Endodermal cell (in vitro differentiated cells): ENCODE data around the gene DPP6. TPM values are rescaled to one million over a fixed set of nuclear protein-coding genes. Genes with fewer than 3 reads are reported as not detected.
"Not testable (repeated sequence)": the region's sequence is repeated elsewhere in the genome, so short reads cannot be mapped to it uniquely, and the experiment has no call there.

Experiments
- DNase-seq: peaks from one replicate; pipeline ENCODE4 v3.0.0-alpha.2; 2017
- H3K27ac ChIP-seq: 2 replicates; pipeline ENCODE4 v1.5.1; 2013; ENCODE audit warnings: mild to moderate bottlenecking, low read depth, low read length, moderate library complexity
- H3K27me3 ChIP-seq: 2 replicates; pipeline ENCODE4 v1.6.1; 2013; ENCODE audit warnings: mild to moderate bottlenecking, low read length, moderate library complexity; ENCODE audit not compliant: insufficient read depth, control insufficient read depth, poor library complexity, severe bottlenecking
- H3K36me3 ChIP-seq: 2 replicates; pipeline ENCODE4 v1.7.0; 2013; ENCODE audit warnings: mild to moderate bottlenecking, low read length, moderate library complexity; ENCODE audit not compliant: control insufficient read depth, insufficient read depth
- H3K4me1 ChIP-seq: one replicate; pipeline ENCODE4 v1.7.0; 2013; ENCODE audit warnings: low read length; ENCODE audit not compliant: control insufficient read depth, insufficient read depth
- H3K4me3 ChIP-seq: 2 replicates; pipeline ENCODE4 v1.5.1; 2013; ENCODE audit warnings: mild to moderate bottlenecking, low read length, moderate library complexity
- H3K9ac ChIP-seq: 2 replicates; pipeline ENCODE4 v1.6.1; 2013; ENCODE audit warnings: mild to moderate bottlenecking, low read length, moderate library complexity; ENCODE audit not compliant: poor library complexity, severe bottlenecking; ENCODE audit errors: extremely low read depth
- H3K9me3 ChIP-seq: 2 replicates; pipeline ENCODE4 v1.6.1; 2013; ENCODE audit warnings: mild to moderate bottlenecking, low read length, moderate library complexity; ENCODE audit not compliant: control insufficient read depth
- H3K27ac Mint-ChIP-seq: 2 replicates; pipeline ENCODE4 v1.8.0; 2020; ENCODE audit warnings: mixed read lengths
- H3K27me3 Mint-ChIP-seq: 2 replicates; pipeline ENCODE4 v1.8.0; 2021; ENCODE audit warnings: mild to moderate bottlenecking, mixed read lengths; ENCODE audit not compliant: insufficient read depth
- H3K36me3 Mint-ChIP-seq: 2 replicates; pipeline ENCODE4 v1.8.0; 2020; ENCODE audit warnings: low read depth, mixed read lengths
- H3K4me1 Mint-ChIP-seq: 2 replicates; pipeline ENCODE4 v1.8.0; 2020; ENCODE audit warnings: mixed read lengths
- H3K4me3 Mint-ChIP-seq: 2 replicates; pipeline ENCODE4 v1.8.0; 2020; ENCODE audit warnings: mild to moderate bottlenecking, moderate library complexity, mixed read lengths
- H3K9me3 Mint-ChIP-seq: 2 replicates; pipeline ENCODE4 v1.8.0; 2020; ENCODE audit warnings: mild to moderate bottlenecking, mixed read lengths
- CTCF ChIP-seq: fragments of 200-600 bp; sonication (generic); conservative IDR thresholded peaks from 2 replicates; pipeline ENCODE4 v1.5.0; 2021; ENCODE audit warnings: antibody characterized with exemption, mild to moderate bottlenecking
- WGBS, 2 experiments: methylation state at CpG; one replicate each; pipeline versions ENCODE4 v1.1.5 to v1.1.7; 2013; ENCODE audit warnings: missing lambda C conversion rate in 2 of 2, mixed read lengths in 1 of 2; ENCODE audit not compliant: insufficient coverage in 1 of 2, insufficient read length in 1 of 2; 5-methylcytosine and 5-hydroxymethylcytosine counted together
- total RNA-seq, 2 donors: library from RNA; stranded (reverse); fragmentation: NEBNext Ultra II Directional in 1 of 2; extraction: Animal tissue kit (Norgen Biotek cat#: 25700) in 1 of 2; gene quantifications; 2 replicates in 1 of 2; 3 replicates in 1 of 2; pipeline ENCODE4 v1.2.1, GENCODE V29; 2021

The DPP6 gene
- total RNA-seq, 2 donors from 2014 or later, result 1.7 to 3.0 TPM

GRCh38 chr7:154071833-154072232 is 19.6 kb downstream of the DPP6 start:
- not testable (repeated sequence) for H3K4me1 ChIP-seq, H3K9me3 ChIP-seq, H3K27ac ChIP-seq, H3K4me3 Mint-ChIP-seq, H3K4me3 ChIP-seq, H3K27me3 ChIP-seq, H3K4me1 Mint-ChIP-seq, H3K36me3 Mint-ChIP-seq, H3K36me3 ChIP-seq, H3K27ac Mint-ChIP-seq, H3K9ac ChIP-seq, H3K9me3 Mint-ChIP-seq
- DNase-seq, result peak; percentile 63
- H3K27me3 Mint-ChIP-seq, result peaks cover 13% of the 10 kb centered on the region
- WGBS, 2 experiments, result 13 to 16% methylated on average over 1 to 3 of the region's 4 CpGs
- TF ChIP-seq CTCF, result peak; percentile 75

GRCh38 chr7:154072395-154073181 is 20.4 kb downstream of the DPP6 start:
- not testable (repeated sequence) for H3K36me3 ChIP-seq, H3K27me3 ChIP-seq, H3K9me3 ChIP-seq, H3K4me1 ChIP-seq, H3K9ac ChIP-seq, H3K4me3 ChIP-seq, H3K36me3 Mint-ChIP-seq, DNase-seq, H3K27ac Mint-ChIP-seq, H3K4me1 Mint-ChIP-seq, H3K9me3 Mint-ChIP-seq, H3K27ac ChIP-seq, H3K4me3 Mint-ChIP-seq
- peaks cover 13% of the 10 kb centered on the region for H3K27me3 Mint-ChIP-seq
- WGBS, 2 experiments, result 81 to 88% methylated on average over 12 to 15 of the region's 15 CpGs

GRCh38 chr7:154078523-154078922 is 26.3 kb downstream of the DPP6 start:
- H3K36me3 Mint-ChIP-seq, H3K9ac ChIP-seq, H3K27ac Mint-ChIP-seq, DNase-seq, H3K4me3 ChIP-seq, H3K4me1 ChIP-seq, H3K9me3 Mint-ChIP-seq, H3K4me1 Mint-ChIP-seq, H3K36me3 ChIP-seq, H3K27ac ChIP-seq, H3K4me3 Mint-ChIP-seq, H3K27me3 Mint-ChIP-seq, H3K9me3 ChIP-seq, H3K27me3 ChIP-seq: not testable (repeated sequence)
- 90% methylated on average over 2 of the region's 2 CpGs; no CpG with 5 or more reads in 1 of the 2 experiments for WGBS, 2 experiments

- H3K27me3 ChIP-seq, H3K27me3 Mint-ChIP-seq, H3K4me1 ChIP-seq, H3K27ac ChIP-seq, H3K9me3 Mint-ChIP-seq, H3K9me3 ChIP-seq, H3K27ac Mint-ChIP-seq, H3K4me3 Mint-ChIP-seq, H3K36me3 Mint-ChIP-seq, H3K36me3 ChIP-seq, H3K4me3 ChIP-seq, DNase-seq, H3K4me1 Mint-ChIP-seq, H3K9ac ChIP-seq: not testable (repeated sequence)
- 76% methylated on average over 2 of the region's 3 CpGs; no CpG with 5 or more reads in 1 of the 2 experiments for WGBS, 2 experiments
Observed at GRCh38 chr7:154080249-154080648, 28.1 kb downstream of the DPP6 start.

- not testable (repeated sequence) for H3K36me3 Mint-ChIP-seq, H3K27ac ChIP-seq, H3K4me1 Mint-ChIP-seq, H3K27ac Mint-ChIP-seq, H3K4me1 ChIP-seq, H3K9me3 Mint-ChIP-seq, DNase-seq, H3K27me3 ChIP-seq, H3K36me3 ChIP-seq, H3K9me3 ChIP-seq, H3K27me3 Mint-ChIP-seq, H3K4me3 Mint-ChIP-seq, H3K9ac ChIP-seq, H3K4me3 ChIP-seq
- WGBS, 2 experiments, result 80 to 92% methylated on average over 1 to 4 of the region's 6 CpGs
Observed at GRCh38 chr7:154087037-154087725, 35.0 kb downstream of the DPP6 start.

- H3K36me3 ChIP-seq, H3K27ac ChIP-seq, H3K4me1 Mint-ChIP-seq, H3K27me3 Mint-ChIP-seq, H3K9me3 ChIP-seq, H3K4me3 ChIP-seq, H3K9ac ChIP-seq, H3K4me3 Mint-ChIP-seq, H3K4me1 ChIP-seq, H3K9me3 Mint-ChIP-seq, H3K27me3 ChIP-seq, H3K27ac Mint-ChIP-seq, H3K36me3 Mint-ChIP-seq, DNase-seq: not testable (repeated sequence)
- 85 to 100% methylated on average over 1 to 3 of the region's 3 CpGs for WGBS, 2 experiments
Observed at GRCh38 chr7:154092093-154092492, 39.9 kb downstream of the DPP6 start.
